ENCODE results near the gene PTGER4. TPM values are rescaled to one million over a fixed set of nuclear protein-coding genes. Genes with fewer than 3 reads are reported as not detected.
"Not testable (repeated sequence)": the region's sequence is repeated elsewhere in the genome, so short reads cannot be mapped to it uniquely, and the experiment has no call there.

PTGER4 gene
- total RNA-seq, 3 donors from 2014 or later (not counting 1 experiment from before 2014, with no cell fraction given), result 112 to 126 (median 117) TPM

- Histone ChIP-seq H3K9me3 (ENCODE audit: control insufficient read depth, insufficient read depth, low read length) (no peaks in the 10 kb centered on the region), H3K4me3 (ENCODE audit: low read length) (no peak overlapping the region), H3K27me3 (ENCODE audit: control insufficient read depth, insufficient read depth, low read length) (peaks cover 3% of the 10 kb centered on the region), H3K36me3 (ENCODE audit: control insufficient read depth, insufficient read depth, low read length) (no peaks in the 10 kb centered on the region), H3K4me1 (ENCODE audit: control insufficient read depth, insufficient read depth, low read length) (no peaks in the 10 kb centered on the region), H3K27ac (ENCODE audit: low read length) (no peak overlapping the region)
- DNase-seq, result no peak
- Mint-ChIP-seq H3K4me3 (no peak overlapping the region), H3K27ac (no peak overlapping the region), H3K9me3 (peaks cover 6 to 20% of the 10 kb centered on the region in 2 donors), H3K27me3 (ENCODE audit: low read depth in 2 of 2) (peaks cover 0 to 6% of the 10 kb centered on the region in 2 donors), H3K36me3 (peaks cover 25% of the 10 kb centered on the region), H3K4me1 (peaks cover 0 to 6% of the 10 kb centered on the region in 2 donors)
- no peak for ATAC-seq
- intact Hi-C loops (cut with micrococcal nuclease), result no loop called here
- no peak for TF ChIP-seq CTCF (IDR thresholded peaks at IDR 0.05)
- 88% methylated on average over 3 of the region's 3 CpGs for WGBS (ENCODE audit: insufficient coverage)
Observed at GRCh38 chr5:40634154-40634553, 45.6 kb upstream of the PTGER4 start.

GRCh38 chr5:40634593-40634992 is 45.1 kb upstream of the PTGER4 start:
- TF ChIP-seq CTCF (IDR thresholded peaks at IDR 0.05), result no peak
- Histone ChIP-seq H3K27ac (ENCODE audit: low read length) (no peak overlapping the region), H3K4me3 (ENCODE audit: low read length) (no peak overlapping the region), H3K9me3 (ENCODE audit: control insufficient read depth, insufficient read depth, low read length) (no peaks in the 10 kb centered on the region), H3K4me1 (ENCODE audit: control insufficient read depth, insufficient read depth, low read length) (no peaks in the 10 kb centered on the region), H3K27me3 (ENCODE audit: control insufficient read depth, insufficient read depth, low read length) (peaks cover 3% of the 10 kb centered on the region), H3K36me3 (ENCODE audit: control insufficient read depth, insufficient read depth, low read length) (no peaks in the 10 kb centered on the region)
- ATAC-seq (no peak), DNase-seq (peak in 1 of 2 donors; percentile 25)
- Mint-ChIP-seq H3K27ac (no peak overlapping the region), H3K9me3 (peaks cover 6 to 20% of the 10 kb centered on the region in 2 donors), H3K4me3 (no peak overlapping the region), H3K27me3 (ENCODE audit: low read depth in 2 of 2) (peaks cover 0 to 6% of the 10 kb centered on the region in 2 donors), H3K36me3 (peaks cover 25% of the 10 kb centered on the region), H3K4me1 (peaks cover 0 to 6% of the 10 kb centered on the region in 2 donors)
- 87% methylated on average over 7 of the region's 7 CpGs for WGBS (ENCODE audit: insufficient coverage)
- intact Hi-C loops (cut with micrococcal nuclease), result no loop called here

GRCh38 chr5:40639531-40639930 is 40.2 kb upstream of the PTGER4 start:
- H3K4me1 Mint-ChIP-seq; H3K27ac ChIP-seq (ENCODE audit: low read length); H3K4me3 ChIP-seq (ENCODE audit: low read length); H3K27me3 Mint-ChIP-seq (ENCODE audit: low read depth in 2 of 2); H3K36me3 ChIP-seq (ENCODE audit: control insufficient read depth, insufficient read depth, low read length); H3K27ac Mint-ChIP-seq; DNase-seq; H3K27me3 ChIP-seq (ENCODE audit: control insufficient read depth, insufficient read depth, low read length); intact Hi-C loops (cut with micrococcal nuclease); H3K4me1 ChIP-seq (ENCODE audit: control insufficient read depth, insufficient read depth, low read length); H3K9me3 ChIP-seq (ENCODE audit: control insufficient read depth, insufficient read depth, low read length); ATAC-seq; H3K4me3 Mint-ChIP-seq: not testable (repeated sequence)
- Mint-ChIP-seq H3K9me3 (peaks cover 8 to 20% of the 10 kb centered on the region in 2 donors), H3K36me3 (peaks cover 25% of the 10 kb centered on the region)
- 86% methylated on average over 1 of the region's 1 CpG for WGBS (ENCODE audit: insufficient coverage)

- Mint-ChIP-seq H3K27me3 (ENCODE audit: low read depth in 2 of 2) (no peaks in the 10 kb centered on the region), H3K4me1 (peaks cover 21 to 23% of the 10 kb centered on the region in 2 donors)
- 100% methylated on average over 2 of the region's 3 CpGs for WGBS (ENCODE audit: insufficient coverage)
Observed at GRCh38 chr5:40646266-40646665, 33.4 kb upstream of the PTGER4 start.

More at GRCh38 chr5:40646266-40646665, 33.4 kb upstream of the PTGER4 start:
- no peaks in the 10 kb centered on the region for H3K36me3 ChIP-seq (ENCODE audit: control insufficient read depth, insufficient read depth, low read length)
- Mint-ChIP-seq H3K27ac (no peak overlapping the region), H3K36me3 (no peaks in the 10 kb centered on the region), H3K4me3 (no peak overlapping the region), H3K9me3 (peaks cover 0 to 2% of the 10 kb centered on the region in 2 donors)
- H3K9me3 ChIP-seq (ENCODE audit: control insufficient read depth, insufficient read depth, low read length), result no peaks in the 10 kb centered on the region
- H3K4me1 ChIP-seq (ENCODE audit: control insufficient read depth, insufficient read depth, low read length), result peaks cover 5% of the 10 kb centered on the region
- no peak for DNase-seq
- no peak for TF ChIP-seq CTCF (IDR thresholded peaks at IDR 0.05)
- no peaks in the 10 kb centered on the region for H3K27me3 ChIP-seq (ENCODE audit: control insufficient read depth, insufficient read depth, low read length)
- H3K27ac ChIP-seq (ENCODE audit: low read length), result no peak overlapping the region
- intact Hi-C loops (cut with micrococcal nuclease), result no loop called here
- H3K4me3 ChIP-seq (ENCODE audit: low read length), result no peak overlapping the region
- no peak for ATAC-seq

All from natural killer cell (primary cell).